Measurements from ENCODE around the gene MIS12.

GRCh38 chr17:5446786-5447185 lies 39.6 kb upstream of the MIS12 start:
- TF ChIP-seq ZBTB25 (CRISPR knock-in tag; IDR thresholded peaks at IDR 0.05), result no peak
- no peak for TF ChIP-seq POLR2A (IDR thresholded peaks at IDR 0.05; ENCODE audit: insufficient read depth in 1 of 2, low read depth in 2 of 2, low read length in 2 of 2)
- no peak for TF ChIP-seq E2F1 (CRISPR knock-in tag; IDR thresholded peaks at IDR 0.05)
- no peak for TF ChIP-seq RFX5 (IDR thresholded peaks at IDR 0.05; ENCODE audit: low read depth, low read length)
- no peak for TF ChIP-seq MED1 (CRISPR knock-in tag; IDR thresholded peaks at IDR 0.05)

Data from HepG2 (cell line).